Activated naive CD8-positive, alpha-beta T cell treated with anti-CD3 and anti-CD28 coated beads for 36 hours (primary cell): ENCODE measurements around the gene POTEE. TPM values are rescaled to one million over a fixed set of nuclear protein-coding genes. Genes with fewer than 3 reads are reported as not detected.
"Not testable (repeated sequence)": the region's sequence is repeated elsewhere in the genome, so short reads cannot be mapped to it uniquely, and the experiment has no call there.

Source experiments
- DNase-seq: peaks from one replicate; pipeline ENCODE4 v3.0.0; 2021
- H3K27ac Mint-ChIP-seq: one replicate; pipeline ENCODE4 v1.8.0; 2022; ENCODE audit warnings: mild to moderate bottlenecking, moderate library complexity, mixed read lengths
- H3K27me3 Mint-ChIP-seq: one replicate; pipeline ENCODE4 v1.8.0; 2022; ENCODE audit warnings: mild to moderate bottlenecking, mixed read lengths
- H3K36me3 Mint-ChIP-seq: one replicate; pipeline ENCODE4 v1.8.0; 2021; ENCODE audit warnings: mild to moderate bottlenecking, mixed read lengths
- H3K4me1 Mint-ChIP-seq: one replicate; pipeline ENCODE4 v1.8.0; 2021; ENCODE audit warnings: mixed read lengths
- H3K4me3 Mint-ChIP-seq: one replicate; pipeline ENCODE4 v1.8.0; 2022; ENCODE audit warnings: mild to moderate bottlenecking, moderate library complexity, mixed read lengths
- H3K9me3 Mint-ChIP-seq: one replicate; pipeline ENCODE4 v1.8.0; 2022; ENCODE audit warnings: mixed read lengths
- total RNA-seq, 2 experiments: library from RNA; stranded (reverse); gene quantifications; one replicate each; pipeline ENCODE4 v1.2.3, GENCODE V29; 2021

POTEE gene
- under 1 TPM; 0.37 to 0.56 TPM for total RNA-seq

DNA sequence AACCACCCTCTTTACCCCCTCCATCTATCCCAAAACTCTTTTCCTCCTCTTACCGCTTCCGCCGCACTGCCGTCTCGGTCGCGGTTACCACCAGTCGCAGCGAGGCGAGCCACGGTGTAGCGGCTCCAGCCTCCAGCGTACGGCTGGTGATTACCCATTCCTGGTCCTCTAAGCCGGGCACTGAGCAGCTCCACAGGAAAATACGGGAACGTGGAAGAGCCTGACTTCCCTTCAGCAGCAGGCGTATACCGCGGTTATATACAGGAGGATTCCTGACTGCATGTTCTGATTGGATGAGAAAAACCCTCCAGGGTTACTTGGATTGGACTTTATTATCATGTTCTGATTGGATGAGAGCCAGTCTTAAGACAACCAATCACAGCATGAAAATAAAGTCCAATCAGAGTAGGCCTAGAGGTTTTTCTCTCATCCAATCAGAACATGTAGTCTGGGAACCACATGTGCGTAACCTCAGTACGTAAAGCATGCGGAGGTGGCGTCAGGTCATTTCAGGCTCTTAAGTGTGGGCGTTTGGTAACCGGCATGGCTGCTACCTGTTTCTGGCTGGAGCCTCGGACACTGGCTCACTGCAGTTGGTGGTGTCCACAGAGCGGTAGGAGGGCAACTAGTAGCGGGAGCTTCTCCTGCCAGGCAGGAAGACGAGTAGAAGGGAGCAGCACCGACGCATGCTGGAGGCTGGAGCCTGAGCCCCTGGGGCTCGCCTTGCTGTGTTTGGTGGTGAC is at the start of gene POTEE:
TSS of gene POTEE (plus strand) at position 507 of the 743 bp plus-strand sequence. CDS start 8,867 bp downstream, outside the sequence.
- not testable (repeated sequence) for H3K4me3 Mint-ChIP-seq, H3K36me3 Mint-ChIP-seq, H3K9me3 Mint-ChIP-seq, H3K27me3 Mint-ChIP-seq, DNase-seq, H3K27ac Mint-ChIP-seq, H3K4me1 Mint-ChIP-seq

GRCh38 chr2:131165562-131165961 is 43.8 kb upstream of the POTEE start:
- H3K36me3 Mint-ChIP-seq, H3K27me3 Mint-ChIP-seq, H3K4me1 Mint-ChIP-seq, H3K9me3 Mint-ChIP-seq, H3K27ac Mint-ChIP-seq, H3K4me3 Mint-ChIP-seq, DNase-seq: not testable (repeated sequence)

- Mint-ChIP-seq H3K27ac (no peak overlapping the region), H3K27me3 (peaks cover 7% of the 10 kb centered on the region), H3K4me3 (no peak overlapping the region), H3K9me3 (no peaks in the 10 kb centered on the region), H3K36me3 (no peaks in the 10 kb centered on the region), H3K4me1 (no peaks in the 10 kb centered on the region)
- no peak for DNase-seq
Measured at GRCh38 chr2:131168538-131168937, 40.8 kb upstream of the POTEE start.

- H3K36me3 Mint-ChIP-seq, DNase-seq, H3K4me3 Mint-ChIP-seq, H3K27ac Mint-ChIP-seq, H3K9me3 Mint-ChIP-seq, H3K4me1 Mint-ChIP-seq: not testable (repeated sequence)
- H3K27me3 Mint-ChIP-seq, result peaks cover 17% of the 10 kb centered on the region
Measured at GRCh38 chr2:131178050-131178449, 31.3 kb upstream of the POTEE start.

GRCh38 chr2:131178721-131179418 is 30.5 kb upstream of the POTEE start:
- H3K27ac Mint-ChIP-seq, H3K4me1 Mint-ChIP-seq, H3K4me3 Mint-ChIP-seq, H3K9me3 Mint-ChIP-seq, H3K36me3 Mint-ChIP-seq, DNase-seq: not testable (repeated sequence)
- peaks cover 18% of the 10 kb centered on the region for H3K27me3 Mint-ChIP-seq

GRCh38 chr2:131181451-131181850 is 27.9 kb upstream of the POTEE start:
- H3K27me3 Mint-ChIP-seq, result peaks cover 21% of the 10 kb centered on the region
- H3K4me1 Mint-ChIP-seq, H3K27ac Mint-ChIP-seq, H3K36me3 Mint-ChIP-seq, DNase-seq, H3K4me3 Mint-ChIP-seq, H3K9me3 Mint-ChIP-seq: not testable (repeated sequence)

DNA sequence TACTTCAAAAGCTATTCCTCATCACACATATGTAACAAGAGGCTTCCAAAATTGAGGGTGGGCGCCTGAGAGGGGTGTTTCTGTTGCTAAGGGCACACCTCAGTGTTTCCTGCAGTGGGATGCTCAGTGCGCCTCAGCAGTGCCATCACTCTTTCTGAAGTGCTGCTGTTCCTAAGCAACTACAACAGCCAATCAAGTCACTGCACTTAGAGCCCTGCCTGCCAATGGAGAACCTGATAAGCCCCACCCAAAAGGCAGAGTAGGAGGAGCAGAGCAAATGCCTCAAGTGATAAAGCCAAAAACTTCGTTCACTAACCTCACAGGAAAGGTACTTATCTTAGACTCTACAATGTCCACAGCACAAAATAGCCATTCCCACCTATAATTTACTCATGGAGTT is 15.9 kb upstream of the POTEE start:
- DNase-seq, H3K4me1 Mint-ChIP-seq, H3K27ac Mint-ChIP-seq, H3K4me3 Mint-ChIP-seq, H3K36me3 Mint-ChIP-seq, H3K9me3 Mint-ChIP-seq: not testable (repeated sequence)
- H3K27me3 Mint-ChIP-seq, result peaks cover 21% of the 10 kb centered on the region

GRCh38 chr2:131196186-131196585 is 13.2 kb upstream of the POTEE start:
- not testable (repeated sequence) for H3K27ac Mint-ChIP-seq, H3K36me3 Mint-ChIP-seq, H3K4me3 Mint-ChIP-seq, H3K9me3 Mint-ChIP-seq, H3K4me1 Mint-ChIP-seq, DNase-seq
- peaks cover 21% of the 10 kb centered on the region for H3K27me3 Mint-ChIP-seq

DNA sequence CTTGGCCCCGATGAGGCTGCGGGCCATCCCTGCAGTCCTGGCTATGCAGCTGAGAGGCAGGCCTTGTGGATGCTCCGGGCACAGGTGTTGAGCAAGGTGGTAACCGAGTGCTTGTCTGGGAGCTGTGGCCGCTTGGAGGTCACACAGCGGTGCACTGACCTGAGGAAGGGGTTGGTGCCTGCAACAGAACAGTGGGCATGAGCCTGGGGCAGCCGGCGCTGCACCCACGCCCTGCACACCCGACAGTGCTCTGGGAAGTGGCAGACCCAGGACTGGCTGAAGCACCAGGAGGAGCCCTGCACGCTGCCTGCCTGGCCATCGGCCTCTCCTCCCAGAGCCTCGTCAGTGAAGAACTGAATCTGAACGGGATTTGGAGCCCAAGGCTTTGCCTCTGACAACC is 8.2 kb upstream of the POTEE start:
- H3K36me3 Mint-ChIP-seq, result no peaks in the 10 kb centered on the region
- no peak overlapping the region for H3K4me3 Mint-ChIP-seq
- no peak for DNase-seq
- H3K27me3 Mint-ChIP-seq, result peaks cover 4% of the 10 kb centered on the region
- no peaks in the 10 kb centered on the region for H3K9me3 Mint-ChIP-seq
- no peaks in the 10 kb centered on the region for H3K4me1 Mint-ChIP-seq
- no peak overlapping the region for H3K27ac Mint-ChIP-seq

GRCh38 chr2:131207839-131208238 is 1.5 kb upstream of the POTEE start:
- DNase-seq, H3K4me3 Mint-ChIP-seq, H3K27me3 Mint-ChIP-seq, H3K27ac Mint-ChIP-seq, H3K9me3 Mint-ChIP-seq, H3K36me3 Mint-ChIP-seq, H3K4me1 Mint-ChIP-seq: not testable (repeated sequence)

DNA sequence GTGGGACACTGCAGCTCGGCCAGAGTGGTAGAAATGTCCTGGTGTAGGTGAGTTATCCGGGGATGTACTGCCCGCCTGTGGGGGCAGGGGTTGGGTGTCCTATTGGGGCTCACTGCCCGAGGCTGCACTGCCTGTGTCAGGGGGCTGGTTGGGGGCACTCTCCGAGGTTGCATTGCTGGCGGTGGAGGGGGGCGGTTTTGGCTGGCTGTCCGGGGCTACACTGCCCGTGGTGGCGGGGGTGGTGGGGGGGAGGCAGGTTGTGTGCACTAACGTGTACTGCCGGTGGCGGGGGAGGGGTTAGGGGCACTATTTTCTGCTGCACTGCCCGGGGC is 403 bp downstream of the POTEE start:
- H3K4me3 Mint-ChIP-seq, H3K27me3 Mint-ChIP-seq, H3K36me3 Mint-ChIP-seq, H3K4me1 Mint-ChIP-seq, H3K27ac Mint-ChIP-seq, H3K9me3 Mint-ChIP-seq, DNase-seq: not testable (repeated sequence)

GRCh38 chr2:131210434-131211211 is 1.3 kb downstream of the POTEE start:
- not testable (repeated sequence) for H3K27me3 Mint-ChIP-seq, H3K36me3 Mint-ChIP-seq, H3K27ac Mint-ChIP-seq, H3K9me3 Mint-ChIP-seq, H3K4me3 Mint-ChIP-seq, H3K4me1 Mint-ChIP-seq, DNase-seq

DNA sequence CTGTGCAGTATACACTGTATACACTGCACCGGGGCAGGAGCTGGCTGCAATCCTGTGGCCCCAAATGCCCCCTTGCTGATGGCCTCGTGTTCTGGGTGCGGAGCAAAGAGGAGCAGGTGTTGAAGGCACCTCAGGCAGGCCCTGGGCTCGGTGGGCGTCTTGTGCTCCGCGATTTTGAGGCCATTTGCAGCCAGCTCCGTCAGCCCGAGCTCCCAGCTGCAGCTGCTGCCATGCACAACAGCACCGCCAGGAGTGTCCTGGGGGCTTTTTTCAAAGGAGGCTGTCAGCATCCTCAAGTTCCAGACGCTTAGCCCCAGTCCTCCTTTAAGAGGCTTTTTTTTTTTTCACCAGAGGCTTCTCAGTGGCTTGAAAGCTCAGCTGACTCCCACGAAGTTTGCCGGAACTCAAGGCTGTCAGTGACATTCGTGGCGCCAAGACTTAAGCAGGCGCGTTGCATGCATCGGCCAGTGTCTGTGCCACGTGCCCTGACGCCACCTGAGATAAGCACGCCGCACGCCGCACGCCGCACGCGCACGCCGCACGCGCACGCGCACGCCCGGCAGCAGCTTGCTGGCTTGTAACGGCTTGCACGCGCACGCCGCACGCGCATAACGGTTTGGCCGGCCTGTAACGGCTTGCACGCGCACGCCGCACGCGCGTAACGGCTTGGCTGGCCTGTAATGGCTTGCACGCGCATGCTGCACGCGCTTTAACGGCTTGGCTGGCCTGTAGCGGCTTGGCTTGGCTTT is 8.1 kb downstream of the POTEE start:
- DNase-seq, H3K4me3 Mint-ChIP-seq, H3K27ac Mint-ChIP-seq, H3K4me1 Mint-ChIP-seq, H3K27me3 Mint-ChIP-seq, H3K36me3 Mint-ChIP-seq, H3K9me3 Mint-ChIP-seq: not testable (repeated sequence)

- H3K4me1 Mint-ChIP-seq, DNase-seq, H3K27ac Mint-ChIP-seq, H3K4me3 Mint-ChIP-seq, H3K9me3 Mint-ChIP-seq, H3K36me3 Mint-ChIP-seq, H3K27me3 Mint-ChIP-seq: not testable (repeated sequence)
Measured at GRCh38 chr2:131235543-131236449, 26.5 kb downstream of the POTEE start.
